PC-9 (cell line): ENCODE results near the gene GPHN. TPM values are rescaled to one million over a fixed set of nuclear protein-coding genes. Genes with fewer than 3 reads are reported as not detected.

ENCODE experiments used
- BruUV-seq: library from RNA; stranded (reverse); fragments of 400-500 nt; replicated peaks from 2 replicates; lab custom pipeline; 2021; lab: Mats Ljungman, UMichigan
- CTCF ChIA-PET: fragments of 300-600 bp; sonication (Branson Sonifier 250); formaldehyde crosslinking; loops from one replicate; lab custom pipeline; 2022; ENCODE audit warnings: antibody characterized with exemption; lab: Charles Lee
- POLR2A ChIA-PET: fragments of 300-600 bp; sonication (Branson Sonifier 250); formaldehyde crosslinking; loops from one replicate; lab custom pipeline; 2022; ENCODE audit warnings: antibody characterized with exemption; ENCODE audit not compliant: unreplicated experiment; lab: Charles Lee
- DNase-seq, 2 experiments: peaks; one replicate each; pipeline versions ENCODE4 v3.0.0 to v3.0.0-alpha.2; 2015 to 2022; ENCODE audit warnings: mixed read lengths in 1 of 2
- H2AFZ ChIP-seq: fragments of 200-600 bp; sonication (generic); 2 replicates; pipeline ENCODE4 v1.8.1; 2017; ENCODE audit warnings: antibody characterized with exemption
- H3F3A ChIP-seq: fragments of 200-600 bp; sonication (generic); 2 replicates; pipeline ENCODE4 v1.8.1; 2017; ENCODE audit warnings: antibody characterized with exemption, mild to moderate bottlenecking, low read depth; ENCODE audit not compliant: insufficient read depth
- H3K27ac ChIP-seq: fragments of 200-600 bp; sonication (generic); 2 replicates; pipeline ENCODE4 v1.6.1; 2016; ENCODE audit warnings: mixed run types
- H3K27me3 ChIP-seq: fragments of 200-600 bp; sonication (generic); 2 replicates; pipeline ENCODE4 v1.6.1; 2016; ENCODE audit warnings: low read depth, mixed run types; ENCODE audit not compliant: insufficient read depth
- H3K36me3 ChIP-seq: fragments of 200-600 bp; sonication (generic); 2 replicates; pipeline ENCODE4 v1.6.1; 2016; ENCODE audit warnings: low read depth, mixed run types
- H3K4me1 ChIP-seq: fragments of 200-600 bp; sonication (generic); replicated peaks from 2 replicates; pipeline ENCODE4 v1.6.1; 2016; ENCODE audit warnings: mixed run types; ENCODE audit not compliant: insufficient read depth
- H3K4me2 ChIP-seq: fragments of 200-600 bp; sonication (generic); 2 replicates; pipeline ENCODE4 v1.6.1; 2017; ENCODE audit warnings: mixed run types
- H3K4me3 ChIP-seq: fragments of 200-600 bp; sonication (generic); 2 replicates; pipeline ENCODE4 v1.6.1; 2016; ENCODE audit warnings: mixed run types
- H3K79me2 ChIP-seq: fragments of 200-600 bp; sonication (generic); 2 replicates; pipeline ENCODE4 v1.6.1; 2017; ENCODE audit warnings: low read depth, mixed run types
- H3K9me2 ChIP-seq: fragments of 200-600 bp; sonication (generic); 2 replicates; pipeline ENCODE4 v1.8.1; 2017; ENCODE audit warnings: mild to moderate bottlenecking; ENCODE audit not compliant: insufficient read depth
- H3K9me3 ChIP-seq: fragments of 200-600 bp; sonication (generic); 2 replicates; pipeline ENCODE4 v1.8.1; 2016; ENCODE audit warnings: low read depth; ENCODE audit not compliant: insufficient read depth
- H4K20me1 ChIP-seq: fragments of 200-600 bp; sonication (generic); 2 replicates; pipeline ENCODE4 v1.8.1; 2017; ENCODE audit not compliant: insufficient read depth
- CTCF ChIP-seq: fragments of 200-600 bp; sonication (generic); conservative IDR thresholded peaks from 2 replicates; pipeline ENCODE4 v1.6.1; 2017; ENCODE audit warnings: mixed run types, antibody characterized with exemption, mild to moderate bottlenecking, moderate library complexity
- EZH2 ChIP-seq: fragments of 200-600 bp; sonication (generic); IDR thresholded peaks from 2 replicates; pipeline ENCODE4 v1.8.0; 2017; ENCODE audit warnings: antibody characterized with exemption, low read depth
- intact Hi-C: fragments of 100-400 bp; cut with micrococcal nuclease; formaldehyde crosslinking; loops from one replicate; pipeline ENCODE4 v1.10.0; 2022; ENCODE audit not compliant: unreplicated experiment
- total RNA-seq: library from RNA; stranded (reverse); gene quantifications from 2 replicates; pipeline ENCODE4 v1.2.3, GENCODE V29; 2021

GPHN gene
- total RNA-seq, 1 experiment from 2014 or later, result 18.3 TPM

DNA sequence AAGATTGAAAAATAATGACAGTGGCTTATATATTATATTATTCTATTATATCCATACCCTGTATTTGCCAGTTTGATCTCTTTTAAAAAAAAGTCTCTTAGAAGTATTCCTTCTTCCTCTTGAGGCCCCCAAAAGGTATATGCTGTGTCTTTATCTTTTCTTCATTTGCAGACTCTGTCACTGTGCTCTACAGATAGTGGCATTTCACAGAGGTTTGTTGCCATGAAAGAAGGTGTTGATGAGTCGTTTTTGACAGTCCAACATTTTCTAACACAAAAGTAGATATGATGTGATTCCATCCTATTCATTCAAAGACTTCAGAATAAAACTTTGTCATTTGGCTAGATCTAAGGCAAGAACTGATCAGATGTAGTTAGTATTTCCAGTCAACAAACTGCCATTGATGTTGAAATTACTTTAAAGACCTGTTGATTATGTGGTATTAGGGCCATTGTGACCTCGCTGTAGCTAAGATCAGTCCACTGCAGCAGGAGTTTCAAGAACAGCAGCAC lies 22.0 kb upstream of the GPHN start, which contains the start of gene CCDC196:
TSS of gene CCDC196 (plus strand) at position 462 of the 512 bp plus-strand sequence. CDS start 132 bp downstream, outside the sequence.
- TF ChIP-seq CTCF (no peak), EZH2 (no peak)
- Histone ChIP-seq H3K9me2 (no peaks in the 10 kb centered on the region), H3K4me1 (peaks cover 15% of the 10 kb centered on the region), H3K79me2 (no peaks in the 10 kb centered on the region), H3K36me3 (no peaks in the 10 kb centered on the region), H4K20me1 (no peaks in the 10 kb centered on the region), H3K4me3 (no peak within 1 kb of the TSS), H2AFZ (no peak within 1 kb of the TSS), H3K27me3 (no peaks in the 10 kb centered on the region), H3K4me2 (no peak within 1 kb of the TSS), H3K27ac (no peak within 1 kb of the TSS), H3K9me3 (no peaks in the 10 kb centered on the region), H3F3A (no peaks in the 10 kb centered on the region)
- no TSS peak for BruUV-seq
- ChIA-PET CTCF (no interaction called here), POLR2A (no interaction called here)
- intact Hi-C loops, result no loop called here
- DNase-seq, result no peak

GRCh38 chr14:66487164-66487563 lies 20.8 kb upstream of the GPHN start:
- H3F3A ChIP-seq, result no peaks in the 10 kb centered on the region
- DNase-seq, result no peak
- BruUV-seq, result no TSS peak
- no peaks in the 10 kb centered on the region for H3K36me3 ChIP-seq
- H3K79me2 ChIP-seq, result no peaks in the 10 kb centered on the region
- H3K4me3 ChIP-seq, result no peak overlapping the region
- TF ChIP-seq EZH2 (no peak), CTCF (no peak)
- H3K4me2 ChIP-seq, result no peak overlapping the region
- no peaks in the 10 kb centered on the region for H3K9me2 ChIP-seq
- peaks cover 15% of the 10 kb centered on the region for H3K4me1 ChIP-seq
- CTCF ChIA-PET, result no interaction called here
- H4K20me1 ChIP-seq, result no peaks in the 10 kb centered on the region
- no peak overlapping the region for H3K27ac ChIP-seq
- intact Hi-C loops, result no loop called here
- no peaks in the 10 kb centered on the region for H3K27me3 ChIP-seq
- H3K9me3 ChIP-seq, result no peaks in the 10 kb centered on the region
- no peak overlapping the region for H2AFZ ChIP-seq
- POLR2A ChIA-PET, result no interaction called here

- H3K9me2 ChIP-seq, result no peaks in the 10 kb centered on the region
- intact Hi-C loops, result loop anchor here (10.0 kb wide), 2 partner anchors 126 to 624 kb away; no protein-coding TSS in a partner anchor
- H3K4me2 ChIP-seq, result no peak overlapping the region
- H3K79me2 ChIP-seq, result no peaks in the 10 kb centered on the region
- 0 out of 2 replicates have a peak, but pooled peaks cover 3% of the 10 kb centered on the region for H3K4me1 ChIP-seq
- no TSS peak for BruUV-seq
- H3K36me3 ChIP-seq, result no peaks in the 10 kb centered on the region
- TF ChIP-seq CTCF (no peak), EZH2 (no peak)
- H3K27me3 ChIP-seq, result no peaks in the 10 kb centered on the region
- H3K27ac ChIP-seq, result no peak overlapping the region
- H2AFZ ChIP-seq, result no peak overlapping the region
- H3F3A ChIP-seq, result no peaks in the 10 kb centered on the region
- no peak for DNase-seq
- H3K4me3 ChIP-seq, result no peak overlapping the region
- no peaks in the 10 kb centered on the region for H4K20me1 ChIP-seq
- POLR2A ChIA-PET, result no interaction called here
- CTCF ChIA-PET, result no interaction called here
- H3K9me3 ChIP-seq, result no peaks in the 10 kb centered on the region
Measured at GRCh38 chr14:66490143-66491111, 17.5 kb upstream of the GPHN start.
